HepG2 (cell line): ENCODE measurements around the gene EEIG1. TPM values are rescaled to one million over a fixed set of nuclear protein-coding genes. Genes with fewer than 3 reads are reported as not detected.

ENCODE experiments used
- ATAC-seq: fragments of 200-7000 bp; cut with Tn5 transposase; 3 replicates; pipeline ENCODE4 v1.9.1; 2020; ENCODE audit warnings: mild to moderate bottlenecking, moderate library complexity
- BruUV-seq: library from RNA; stranded (reverse); fragments of 400-500 nt; replicated peaks from 2 replicates; lab custom pipeline; 2021; lab: Mats Ljungman, UMichigan
- CTCF ChIA-PET: fragments of 300-600 bp; formaldehyde crosslinking; extraction: SDS; loops from one replicate; lab custom pipeline; 2021; ENCODE audit warnings: low total read pairs, inconsistent platforms, low intra/inter-chr PET ratio; lab: Yijun Ruan, JAX
- POLR2A ChIA-PET: fragments of 350-600 bp; sonication (Branson Sonifier 250); formaldehyde crosslinking; loops from one replicate; lab custom pipeline; 2020; ENCODE audit warnings: antibody characterized with exemption, inconsistent platforms; lab: Yijun Ruan, JAX
- DNase-seq: peaks from one replicate; pipeline ENCODE4 v3.0.0-alpha.2; 2015; ENCODE audit warnings: low spot score
- FAIRE-seq: peaks from 3 replicates; lab custom pipeline; 2011; peaks lifted over from hg19 to GRCh38; lab: Jason Lieb, UNC
- H2AFZ ChIP-seq: one replicate; pipeline ENCODE4 v1.6.1; 2011; ENCODE audit warnings: low read length, inconsistent platforms
- H3K27ac ChIP-seq: fragments of 300-600 bp; 3 replicates; pipeline ENCODE4 v1.8.0; 2011; ENCODE audit warnings: mixed run types, mild to moderate bottlenecking, mixed read lengths, low read length, inconsistent platforms; ENCODE audit not compliant: insufficient read depth; ENCODE audit errors: extremely low read length
- H3K27me3 ChIP-seq, 2 experiments: fragments of 200-600 bp in 1 of 2; 2 replicates in 1 of 2; 3 replicates in 1 of 2; pipeline versions ENCODE4 v1.6.0 to v1.8.0; 2011; ENCODE audit warnings: low read length in 2 of 2, mild to moderate bottlenecking in 2 of 2, moderate library complexity in 2 of 2, inconsistent platforms in 1 of 2; ENCODE audit not compliant: insufficient read depth in 2 of 2, control insufficient read depth in 1 of 2
- H3K36me3 ChIP-seq, 2 experiments: fragments of 200-600 bp in 1 of 2; replicated peaks in 1 of 2; 2 replicates in 1 of 2; 3 replicates in 1 of 2; pipeline versions ENCODE4 v1.5.1 to v1.8.0; 2011; ENCODE audit warnings: low read length in 2 of 2, inconsistent platforms in 1 of 2; ENCODE audit not compliant: insufficient read depth in 2 of 2, control insufficient read depth in 1 of 2
- H3K4me1 ChIP-seq: 2 replicates; pipeline ENCODE4 v1.5.1; 2012; ENCODE audit warnings: low read length, inconsistent platforms; ENCODE audit not compliant: insufficient read depth
- H3K4me2 ChIP-seq: 2 replicates; pipeline ENCODE4 v1.6.0; 2011; ENCODE audit warnings: low read depth, low read length, inconsistent platforms
- H3K4me3 ChIP-seq, 3 experiments: fragments of 200-600 bp in 1 of 3; sonication (generic), shearing (Covaris generic) in 1 of 3; replicated peaks in 1 of 3; 2 replicates each; pipeline ENCODE4 v1.5.1; 2011 to 2016; ENCODE audit warnings: low read length in 3 of 3, inconsistent platforms in 2 of 3, low read depth in 2 of 3, mild to moderate bottlenecking in 2 of 3, control low read depth in 1 of 3, mixed read lengths in 1 of 3; ENCODE audit not compliant: insufficient read depth in 1 of 3
- H3K79me2 ChIP-seq: one replicate; pipeline ENCODE4 v1.6.1; 2011; ENCODE audit warnings: low read length, inconsistent platforms; ENCODE audit not compliant: insufficient read depth
- H3K9ac ChIP-seq: 2 replicates; pipeline ENCODE4 v1.6.0; 2011; ENCODE audit warnings: mild to moderate bottlenecking, low read depth, low read length, inconsistent platforms; ENCODE audit not compliant: insufficient read depth
- H3K9me3 ChIP-seq: 2 replicates; pipeline ENCODE4 v1.5.1; 2012; ENCODE audit warnings: mild to moderate bottlenecking, low read length
- H4K20me1 ChIP-seq: 2 replicates; pipeline ENCODE4 v1.6.0; 2011; ENCODE audit warnings: inconsistent platforms, mild to moderate bottlenecking, low read length, moderate library complexity; ENCODE audit not compliant: insufficient read depth
- AGO2 ChIP-seq: fragments of 200-400 bp; formaldehyde crosslinking; optimal IDR thresholded peaks from 2 replicates; pipeline ENCODE3; 2017; ENCODE audit warnings: mild to moderate bottlenecking, low read depth, low read length, moderate library complexity
- DMAP1 ChIP-seq: IDR thresholded peaks from 2 replicates; pipeline ENCODE4 v1.6.1; 2016
- NR0B2 ChIP-seq: sonication (generic); formaldehyde crosslinking; IDR thresholded peaks from 2 replicates; pipeline ENCODE4 v1.4.0; 2020; ENCODE audit warnings: mild to moderate bottlenecking, missing genetic modification reagents
- SMARCE1 ChIP-seq: fragments of 450-650 bp; IDR thresholded peaks from 2 replicates; pipeline ENCODE4 v1.6.1; 2017; ENCODE audit warnings: borderline replicate concordance
- ZBTB14 ChIP-seq: sonication (generic); formaldehyde crosslinking; IDR thresholded peaks from 2 replicates; pipeline ENCODE4 v1.4.0; 2020; ENCODE audit warnings: missing genetic modification reagents
- ZFP41 ChIP-seq: sonication (generic); formaldehyde crosslinking; IDR thresholded peaks from 2 replicates; pipeline ENCODE4 v1.4.0; 2020; ENCODE audit warnings: mild to moderate bottlenecking, missing genetic modification reagents, borderline replicate concordance
- ZFX ChIP-seq: sonication (generic); formaldehyde crosslinking; IDR thresholded peaks from 2 replicates; pipeline ENCODE4 v1.4.0; 2020; ENCODE audit warnings: mild to moderate bottlenecking, low read depth, missing genetic modification reagents, moderate library complexity
- ZGPAT ChIP-seq: IDR thresholded peaks from 2 replicates; pipeline ENCODE4 v1.6.1; 2016; ENCODE audit warnings: mild to moderate bottlenecking
- ZMYM2 ChIP-seq: sonication (generic); formaldehyde crosslinking; IDR thresholded peaks from 2 replicates; pipeline ENCODE4 v1.8.0; 2022; ENCODE audit warnings: mild to moderate bottlenecking, missing genetic modification reagents
- ZNF230 ChIP-seq: sonication (generic); formaldehyde crosslinking; IDR thresholded peaks from 2 replicates; pipeline ENCODE4 v1.4.0; 2020; ENCODE audit warnings: mild to moderate bottlenecking, missing genetic modification reagents
- ZNF317 ChIP-seq: sonication (generic); formaldehyde crosslinking; IDR thresholded peaks from 2 replicates; pipeline ENCODE4 v1.5.0; 2020; ENCODE audit warnings: mild to moderate bottlenecking, missing genetic modification reagents
- ZNF687 ChIP-seq: sonication (generic); formaldehyde crosslinking; IDR thresholded peaks from 2 replicates; pipeline ENCODE4 v1.5.1; 2020; ENCODE audit warnings: mild to moderate bottlenecking, missing genetic modification reagents, moderate library complexity
- ZNF746 ChIP-seq: sonication (generic); formaldehyde crosslinking; IDR thresholded peaks from 2 replicates; pipeline ENCODE4 v1.8.0; 2022; ENCODE audit warnings: mild to moderate bottlenecking, missing genetic modification reagents
- ZSCAN5A ChIP-seq: sonication (generic); formaldehyde crosslinking; IDR thresholded peaks from 2 replicates; pipeline ENCODE4 v1.8.0; 2022; ENCODE audit warnings: mild to moderate bottlenecking, missing genetic modification reagents, borderline replicate concordance
- WGBS: methylation state at CpG from one replicate; pipeline ENCODE4 v1.1.6; 2017; ENCODE audit warnings: low lambda C conversion rate; 5-methylcytosine and 5-hydroxymethylcytosine counted together
- in situ Hi-C: cut with HindIII; loops from 2 replicates; pipeline ENCODE4 v1.10.0; 2017; ENCODE audit warnings: low pct_unique_long_range_greater_than_20kb; ENCODE audit not compliant: extremely low pct_ligation_motif_present
- intact Hi-C: fragments of 100-400 bp; cut with micrococcal nuclease; formaldehyde crosslinking; loops from one replicate; pipeline ENCODE4 v1.10.0; 2022; ENCODE audit not compliant: unreplicated experiment
- polyA plus RNA-seq, 8 experiments: library from polyadenylated mRNA; depleted of rRNA in 3 of 8; stranded (reverse) in 7 of 8; unstranded in 1 of 8; fragments of >200 nt; fragmentation: Illumina TruSeq in 4 of 8; extraction: Trizol in 4 of 8; gene quantifications; 2 replicates each; pipeline versions ENCODE4 v1.2.1 to v1.2.3, GENCODE V29; 2011 to 2016; ENCODE audit warnings: low read depth in 4 of 8, missing spikeins in 1 of 8, mixed read lengths in 1 of 8; ENCODE audit not compliant: insufficient read depth in 1 of 8
- total RNA-seq, 5 experiments: library from RNA; depleted of rRNA; stranded (reverse); fragments of >200 nt; fragmentation: Illumina TruSeq; extraction: Trizol; gene quantifications; 2 replicates each; pipeline ENCODE4 v1.2.3, GENCODE V29; 2016; ENCODE audit warnings: low read depth in 1 of 5

The EEIG1 gene
- total and polyA plus RNA-seq, 2 of the 13 experiments (the other 11 are each of a cell fraction or from before 2014, with no cell fraction given) = 16.6 to 25.2 TPM

- Histone ChIP-seq H3K27me3 (no peaks in the 10 kb centered on the region; a peak in 1 of 5 replicates), H4K20me1 (peaks cover 37% of the 10 kb centered on the region; the same call in 1 of the 2 replicates), H2AFZ (no peak overlapping the region), H3K4me3 (peak overlapping the region; percentile 86 to 90 (median 90)), H3K36me3 (peaks cover 0 to 4% of the 10 kb centered on the region in 2 experiments; a peak in 1 of 5 replicates), H3K4me1 (peaks cover 68% of the 10 kb centered on the region), H3K4me2 (peak overlapping the region; percentile 97), H3K79me2 (peaks cover 58% of the 10 kb centered on the region), H3K9ac (peak overlapping the region; percentile 84), H3K27ac (peak overlapping the region; percentile 60), H3K9me3 (no peaks in the 10 kb centered on the region)
- FAIRE-seq (no peak), ATAC-seq (peak; percentile 20), DNase-seq (peak; percentile 41)
- CTCF ChIA-PET = no interaction called here
- no TSS peak for BruUV-seq
- in situ Hi-C loops = no loop called here
- intact Hi-C loops = loop anchor here (5.0 kb wide), 2 partner anchors 37 to 43 kb away; no protein-coding TSS in a partner anchor
- 0% methylated on average over 1 of the region's 24 CpGs for WGBS
- POLR2A ChIA-PET = interaction anchor here (0.9 to 2.3 kb wide), 4 partner anchors 14 to 119 kb away, joined by 3 to 11 read pairs (median 6); no protein-coding TSS in a partner anchor
- TF ChIP-seq SMARCE1 (no peak), ZBTB14 (CRISPR knock-in tag) (no peak), DMAP1 (CRISPR knock-in tag) (0 out of 2 replicates have a peak, but pooled peaks have one; percentile 22), ZMYM2 (CRISPR knock-in tag) (0 out of 2 replicates have a peak, but pooled peaks have one; percentile 37), AGO2 (peak; percentile 6), ZNF230 (CRISPR knock-in tag) (peak; percentile 24; the same call in 1 of the 2 replicates), ZNF317 (CRISPR knock-in tag) (no peak), NR0B2 (CRISPR knock-in tag) (no peak), ZNF687 (peak; percentile 68), ZNF746 (CRISPR knock-in tag) (no peak), ZFP41 (CRISPR knock-in tag) (no peak), ZFX (CRISPR knock-in tag) (peak; percentile 64; the same call in 1 of the 2 replicates), ZSCAN5A (CRISPR knock-in tag) (0 out of 2 replicates have a peak, but pooled peaks have one; percentile 51), ZGPAT (CRISPR knock-in tag) (peak; percentile 9; the same call in 1 of the 2 replicates)
These were observed 1.3 kb downstream of the EEIG1 start for GRCh38 chr9:127979333-127980059.
